Measurements from ENCODE around the gene C8G.

Gene C8G

GRCh38 chr9:136942112-136942880, 2.7 kb upstream of the C8G start:
- no peak for DNase-seq

DNA sequence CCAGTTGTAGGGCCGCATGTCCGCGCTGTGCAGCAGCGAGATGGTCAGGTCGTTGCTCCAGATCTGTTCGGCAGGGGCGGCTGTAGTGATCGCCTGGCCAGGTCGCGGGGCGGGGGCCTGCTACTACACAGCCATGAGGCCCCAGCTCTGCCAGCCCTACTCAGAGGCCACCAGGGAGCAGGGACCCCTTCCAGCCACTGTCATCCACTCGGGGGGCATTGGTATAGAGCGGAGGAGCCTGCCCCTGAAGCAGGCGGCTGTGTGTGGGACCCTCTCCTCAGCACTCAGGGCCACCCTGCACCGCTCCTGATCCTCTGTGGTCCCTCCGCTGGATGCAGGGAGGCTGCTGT, 2.2 kb upstream of the C8G start:
- DNase-seq = no peak

- peak in 1 of 2 donors; percentile 34 for DNase-seq
Observed at GRCh38 chr9:136943291-136944211, 1.5 kb upstream of the C8G start.

GRCh38 chr9:136944212-136944518, 878 bp upstream of the C8G start:
- DNase-seq = peak in 1 of 2 donors; percentile 25

DNA sequence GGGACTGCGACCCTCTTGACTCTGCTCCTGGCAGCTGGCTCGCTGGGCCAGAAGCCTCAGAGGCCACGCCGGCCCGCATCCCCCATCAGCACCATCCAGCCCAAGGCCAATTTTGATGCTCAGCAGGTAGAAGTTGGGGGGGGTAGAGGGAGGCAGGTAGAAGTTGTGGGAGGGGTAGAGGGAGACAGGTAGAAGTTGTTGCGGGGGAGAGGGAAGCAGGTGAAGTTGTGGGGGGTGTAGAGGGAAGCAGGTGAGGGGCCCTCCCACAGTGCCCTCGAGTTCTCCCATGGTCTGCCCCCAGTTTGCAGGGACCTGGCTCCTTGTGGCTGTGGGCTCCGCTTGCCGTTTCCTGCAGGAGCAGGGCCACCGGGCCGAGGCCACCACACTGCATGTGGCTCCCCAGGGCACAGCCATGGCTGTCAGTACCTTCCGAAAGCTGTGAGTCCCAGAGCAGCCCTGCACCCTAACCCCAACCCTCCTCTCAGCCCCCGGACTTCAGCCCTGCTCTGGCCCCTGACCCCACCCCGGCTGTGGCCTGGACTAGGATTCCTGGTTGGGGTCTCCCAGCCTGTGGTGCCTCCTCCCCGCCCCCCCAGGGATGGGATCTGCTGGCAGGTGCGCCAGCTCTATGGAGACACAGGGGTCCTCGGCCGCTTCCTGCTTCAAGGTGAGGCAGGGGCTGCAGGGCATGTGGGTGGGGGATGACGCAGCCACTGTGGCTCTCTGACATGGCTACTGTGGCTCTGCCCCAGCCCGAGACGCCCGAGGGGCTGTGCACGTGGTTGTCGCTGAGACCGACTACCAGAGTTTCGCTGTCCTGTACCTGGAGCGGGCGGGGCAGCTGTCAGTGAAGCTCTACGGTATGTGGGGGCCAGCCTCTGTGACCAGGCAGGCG, 537 bp downstream of the C8G start:
- no peak for DNase-seq

GRCh38 chr9:136946228-136947027, 1.4 kb downstream of the C8G start:
- DNase-seq = no peak

- no peak for DNase-seq
Observed at GRCh38 chr9:136947028-136947891, 2.2 kb downstream of the C8G start.

DNA sequence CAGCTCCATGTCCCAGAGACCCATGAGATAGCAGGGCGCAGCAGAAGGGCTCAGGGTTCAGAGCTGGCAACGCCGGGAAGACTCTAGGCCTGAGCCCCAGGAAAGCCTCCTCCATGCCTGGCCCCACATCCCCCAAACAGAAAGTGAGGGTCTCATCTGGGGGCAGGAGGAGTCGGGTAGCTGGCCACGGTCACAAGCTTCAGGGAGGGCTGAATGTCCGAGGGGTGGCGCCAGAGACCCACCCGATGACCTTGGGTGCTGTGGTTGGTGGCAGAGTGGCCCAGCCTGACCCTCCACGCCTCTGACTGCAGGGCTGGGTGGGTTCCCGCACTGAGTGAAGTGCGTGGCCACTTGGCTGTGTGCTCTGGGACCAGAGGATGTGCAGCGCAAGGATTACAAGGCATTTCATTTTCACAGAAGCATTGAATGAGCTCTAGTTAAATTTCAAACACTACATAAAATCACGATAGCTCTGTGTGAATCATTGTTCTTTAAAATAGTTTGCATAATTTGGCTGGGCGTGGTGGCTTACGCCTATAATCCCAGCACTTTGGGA, 3.0 kb downstream of the C8G start:
- no peak for DNase-seq

DNA sequence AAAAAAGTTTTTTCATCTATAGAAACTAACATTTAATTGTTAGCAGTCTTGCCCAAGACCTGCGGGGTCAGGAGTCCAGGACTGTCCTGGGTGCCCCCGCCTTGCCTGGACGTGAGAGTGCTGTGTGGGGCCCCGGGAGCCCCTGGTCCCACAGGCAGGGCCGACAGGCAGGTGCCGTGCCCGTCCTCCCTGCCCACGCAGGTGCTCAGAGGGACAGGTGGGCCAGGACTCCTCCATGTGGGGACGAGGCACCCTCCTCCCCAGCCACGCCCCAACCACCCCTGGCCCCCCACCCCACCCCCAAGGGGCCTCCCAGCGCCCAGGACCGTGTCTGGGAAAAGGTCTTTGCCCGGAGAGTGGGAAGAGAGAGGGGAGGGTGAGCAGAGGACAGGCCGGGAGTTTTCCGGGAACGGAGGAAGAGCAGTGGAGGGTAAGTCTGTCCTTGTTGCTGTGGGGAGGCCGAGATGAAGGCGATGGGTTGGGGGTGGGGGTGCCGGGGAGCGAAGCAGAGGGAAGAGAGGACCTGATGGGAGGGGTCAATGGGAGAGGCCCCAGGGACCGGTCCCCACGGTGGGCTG, 4.3 kb downstream of the C8G start:
- DNase-seq = no peak

- peak; percentile 94 to 95 for DNase-seq
Observed at GRCh38 chr9:136949817-136950655, 5.0 kb downstream of the C8G start.

GRCh38 chr9:136950656-136951276, 5.7 kb downstream of the C8G start:
- no peak for DNase-seq

- DNase-seq = no peak
Observed at GRCh38 chr9:136951541-136952320, 6.7 kb downstream of the C8G start, which contains the start of gene LCN12. Gene LCN12 (plus strand): TSS chr9:136952273. CDS start chr9:136952328, 55 bp downstream.

DNA sequence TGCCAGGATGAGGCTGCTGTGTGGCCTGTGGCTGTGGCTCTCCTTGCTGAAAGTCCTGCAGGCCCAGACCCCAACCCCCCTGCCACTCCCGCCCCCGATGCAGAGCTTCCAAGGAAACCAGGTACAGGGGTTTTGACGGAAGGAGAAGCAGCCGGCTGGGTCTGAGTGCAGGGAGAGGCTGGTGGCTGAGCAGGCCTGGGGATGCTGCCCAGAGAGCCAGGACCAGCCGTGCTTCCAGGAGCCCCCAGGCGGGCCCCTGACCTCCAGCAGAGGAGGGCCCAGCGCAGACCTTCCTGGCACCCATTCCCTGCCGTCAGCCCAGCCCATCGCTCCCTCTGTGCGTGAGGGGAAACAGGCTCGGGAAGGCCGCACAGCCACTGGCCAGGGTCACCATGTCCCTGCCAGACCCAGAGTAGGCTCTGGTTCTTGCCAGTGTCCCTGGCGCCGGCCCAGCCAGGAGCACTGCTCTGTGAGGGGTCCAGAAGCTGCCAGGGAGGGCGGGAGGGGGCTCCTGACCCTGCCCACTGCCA, 7.3 kb downstream of the C8G start:
- DNase-seq = no peak

DNA sequence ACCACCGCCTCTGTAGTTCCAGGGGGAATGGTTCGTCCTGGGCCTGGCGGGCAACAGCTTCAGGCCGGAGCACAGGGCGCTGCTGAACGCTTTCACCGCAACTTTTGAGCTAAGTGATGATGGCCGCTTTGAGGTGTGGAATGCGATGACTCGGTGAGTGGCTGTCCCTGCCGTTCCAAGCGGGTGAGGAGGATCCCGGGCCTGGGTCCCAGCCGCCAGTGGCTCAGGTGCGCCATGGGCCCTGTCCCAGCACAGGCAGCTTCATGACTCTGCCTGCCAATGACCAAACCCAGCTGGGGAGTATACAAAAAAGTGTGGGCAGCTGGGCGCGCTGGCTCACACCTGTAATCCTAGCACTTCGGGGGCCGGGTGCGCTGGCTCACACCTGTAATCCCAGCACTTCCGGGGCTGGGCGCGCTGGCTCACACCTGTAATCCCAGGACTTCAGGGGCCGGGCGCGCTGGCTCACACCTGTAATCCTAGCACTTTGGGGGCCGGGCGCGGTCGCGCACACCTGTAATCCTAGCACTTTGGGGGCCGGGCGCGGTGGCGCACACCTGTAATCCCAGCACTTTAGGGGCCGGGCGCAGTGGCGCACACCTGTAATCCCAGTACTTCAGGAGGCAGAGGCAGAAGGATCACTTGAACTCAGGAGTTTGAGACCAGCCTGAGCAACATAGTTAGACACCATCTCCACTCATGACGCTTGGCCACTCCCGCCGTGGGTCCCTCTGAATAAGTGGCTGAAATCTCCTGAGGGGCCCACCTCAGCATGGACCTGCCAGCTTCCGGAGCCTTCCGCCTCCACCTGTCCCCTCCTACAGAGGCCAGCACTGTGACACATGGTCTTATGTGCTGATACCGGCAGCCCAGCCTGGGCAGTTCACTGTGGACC, 8.1 kb downstream of the C8G start:
- DNase-seq = no peak

DNA sequence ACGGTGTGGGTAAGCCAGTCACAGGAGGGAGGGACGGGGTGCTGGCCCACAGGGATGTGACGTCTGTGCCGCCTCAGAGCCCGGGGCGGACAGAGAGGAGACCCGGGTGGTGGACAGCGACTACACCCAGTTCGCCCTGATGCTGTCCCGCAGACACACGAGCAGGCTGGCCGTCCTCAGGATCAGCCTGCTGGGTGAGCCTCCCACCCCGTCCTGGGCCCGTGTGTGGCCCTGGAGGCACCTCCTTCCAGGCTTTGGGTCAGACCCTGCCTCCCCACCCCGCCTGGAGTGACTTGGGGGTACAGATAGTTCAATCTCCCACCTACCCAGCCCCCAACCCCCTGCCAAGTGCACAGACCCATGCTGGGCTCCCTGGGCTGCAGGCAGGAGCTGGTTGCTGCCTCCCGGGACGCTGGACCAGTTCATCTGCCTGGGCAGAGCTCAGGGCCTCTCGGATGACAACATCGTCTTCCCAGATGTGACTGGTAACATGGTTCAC, 8.8 kb downstream of the C8G start:
- no peak for DNase-seq

- DNase-seq = no peak
Observed at GRCh38 chr9:136954270-136955083, 9.4 kb downstream of the C8G start.
